Right atrium auricular region (tissue), 2 donors: Measurements from ENCODE around the gene MAPK14. TPM values are rescaled to one million over a fixed set of nuclear protein-coding genes. Genes with fewer than 3 reads are reported as not detected.

ENCODE experiments used
- DNase-seq: peaks from one replicate; pipeline ENCODE4 v3.0.0-alpha.2; 2019; ENCODE audit warnings: low spot score
- H3K27ac ChIP-seq, 2 donors: fragments of 200-600 bp; sonication (generic); 1 replicate in 1 of 2; 2 replicates in 1 of 2; pipeline ENCODE4 v1.5.1; 2016 to 2019
- H3K27me3 ChIP-seq, 2 donors: fragments of 200-600 bp; sonication (generic); one replicate each; pipeline versions ENCODE4 v1.5.1 to v1.6.0; 2017 to 2019
- H3K36me3 ChIP-seq: fragments of 200-600 bp; sonication (generic); one replicate; pipeline ENCODE4 v1.5.1; 2016
- H3K4me1 ChIP-seq, 2 donors: fragments of 200-600 bp; sonication (generic); one replicate each; pipeline versions ENCODE4 v1.5.1 to v1.6.0; 2017 to 2019
- H3K4me3 ChIP-seq, 2 donors: fragments of 200-600 bp; sonication (generic); 1 replicate in 1 of 2; 2 replicates in 1 of 2; pipeline ENCODE4 v1.5.1; 2017 to 2019; ENCODE audit warnings: mild to moderate bottlenecking in 1 of 2, moderate library complexity in 1 of 2
- H3K9me3 ChIP-seq, 2 donors: fragments of 200-600 bp; sonication (generic); one replicate each; pipeline ENCODE4 v1.5.1; 2019
- CTCF ChIP-seq, 2 donors: fragments of 200-600 bp; sonication (generic); IDR thresholded peaks; one replicate each; pipeline ENCODE4 v1.5.1; 2019; ENCODE audit warnings: antibody characterized with exemption in 2 of 2
- total RNA-seq, 2 donors: library from RNA; depleted of rRNA; stranded (reverse); fragments of >200 nt; gene quantifications; one replicate each; pipeline ENCODE4 v1.1.0, GENCODE V29; 2016

MAPK14 gene
- total RNA-seq, 2 donors from 2014 or later, result 39.1 to 46.7 TPM

- no peak overlapping the region for H3K27ac ChIP-seq
Measured at GRCh38 chr6:36089048-36089447, 61.4 kb downstream of the MAPK14 start.

GRCh38 chr6:36094238-36094637 lies 66.6 kb downstream of the MAPK14 start:
- no peaks in the 10 kb centered on the region for H3K27me3 ChIP-seq
- peaks cover 0 to 19% of the 10 kb centered on the region in 2 donors for H3K4me1 ChIP-seq
- TF ChIP-seq CTCF (IDR thresholded peaks at IDR 0.05), result no peak
- no peak for DNase-seq
- no peak overlapping the region for H3K4me3 ChIP-seq
- no peaks in the 10 kb centered on the region for H3K9me3 ChIP-seq
- H3K36me3 ChIP-seq, result peaks cover 9% of the 10 kb centered on the region
- H3K27ac ChIP-seq, result no peak overlapping the region

More at GRCh38 chr6:36089048-36089447, 61.4 kb downstream of the MAPK14 start:
- Histone ChIP-seq H3K36me3 (peaks cover 13% of the 10 kb centered on the region), H3K9me3 (no peaks in the 10 kb centered on the region), H3K4me1 (no peaks in the 10 kb centered on the region), H3K27me3 (no peaks in the 10 kb centered on the region), H3K4me3 (no peak overlapping the region)
- no peak for TF ChIP-seq CTCF (IDR thresholded peaks at IDR 0.05)
- DNase-seq, result no peak

- Histone ChIP-seq H3K9me3 (no peaks in the 10 kb centered on the region), H3K27me3 (no peaks in the 10 kb centered on the region), H3K4me3 (no peak overlapping the region), H3K27ac (peak overlapping the region in 1 of 2 donors; percentile 36), H3K36me3 (peaks cover 9% of the 10 kb centered on the region), H3K4me1 (peaks cover 0 to 26% of the 10 kb centered on the region in 2 donors)
- peak; percentile 82 for DNase-seq
- TF ChIP-seq CTCF (IDR thresholded peaks at IDR 0.05), result peak; percentile 84 to 96
Measured at GRCh38 chr6:36094753-36095496, 67.3 kb downstream of the MAPK14 start.

GRCh38 chr6:36095497-36096391 lies 68.1 kb downstream of the MAPK14 start:
- no peaks in the 10 kb centered on the region for H3K9me3 ChIP-seq
- H3K36me3 ChIP-seq, result peaks cover 9% of the 10 kb centered on the region
- peak in 1 of 2 donors; percentile 47 for TF ChIP-seq CTCF (IDR thresholded peaks at IDR 0.05)
- DNase-seq, result no peak
- no peak overlapping the region for H3K4me3 ChIP-seq
- H3K27ac ChIP-seq, result peak overlapping the region in 1 of 2 donors; percentile 36
- H3K4me1 ChIP-seq, result peaks cover 0 to 29% of the 10 kb centered on the region in 2 donors
- no peaks in the 10 kb centered on the region for H3K27me3 ChIP-seq

- H3K27me3 ChIP-seq, result no peaks in the 10 kb centered on the region
- peaks cover 14% of the 10 kb centered on the region for H3K36me3 ChIP-seq
- TF ChIP-seq CTCF (IDR thresholded peaks at IDR 0.05), result no peak
- H3K27ac ChIP-seq, result peak overlapping the region in 1 of 2 donors; percentile 9
- no peak overlapping the region for H3K4me3 ChIP-seq
- DNase-seq, result no peak
- no peaks in the 10 kb centered on the region for H3K9me3 ChIP-seq
- peaks cover 0 to 29% of the 10 kb centered on the region in 2 donors for H3K4me1 ChIP-seq
Measured at GRCh38 chr6:36098253-36098919, 70.8 kb downstream of the MAPK14 start.
